WTC11 (cell line): Measurements from ENCODE around the gene UBL4A. TPM values are rescaled to one million over a fixed set of nuclear protein-coding genes. Genes with fewer than 3 reads are reported as not detected.

ENCODE experiments used
- ATAC-seq: fragments of 200-7000 bp; cut with Tn5 transposase; 2 replicates; pipeline ENCODE4 v1.10.0; 2021; ENCODE audit warnings: mild to moderate bottlenecking, moderate library complexity
- CTCF ChIA-PET: fragments of 300-600 bp; sonication (Branson Sonifier 250); formaldehyde crosslinking; loops from one replicate; lab custom pipeline; 2021; ENCODE audit warnings: antibody characterized with exemption; lab: Charles Lee
- POLR2A ChIA-PET: fragments of 350-600 bp; sonication (Branson Sonifier 250); formaldehyde crosslinking; loops from one replicate; lab custom pipeline; 2021; ENCODE audit warnings: antibody characterized with exemption; lab: Charles Lee
- DNase-seq: peaks from one replicate; pipeline ENCODE4 v3.0.0; 2021; ENCODE audit warnings: low spot score
- H3K27ac Mint-ChIP-seq: 2 replicates; pipeline ENCODE4 v1.8.0; 2021; ENCODE audit warnings: mixed read lengths
- H3K27me3 Mint-ChIP-seq: 2 replicates; pipeline ENCODE4 v1.8.0; 2021; ENCODE audit warnings: low read depth, mild to moderate bottlenecking, moderate library complexity, mixed read lengths
- H3K36me3 Mint-ChIP-seq: 2 replicates; pipeline ENCODE4 v1.8.0; 2021; ENCODE audit warnings: mixed read lengths
- H3K4me1 Mint-ChIP-seq: 2 replicates; pipeline ENCODE4 v1.8.0; 2022; ENCODE audit warnings: mixed read lengths
- H3K4me3 Mint-ChIP-seq: 2 replicates; pipeline ENCODE4 v1.8.0; 2021; ENCODE audit warnings: mild to moderate bottlenecking, moderate library complexity, mixed read lengths
- H3K9me3 Mint-ChIP-seq: 2 replicates; pipeline ENCODE4 v1.8.0; 2021; ENCODE audit warnings: mixed read lengths
- GABPB1 ChIP-seq: sonication (generic); formaldehyde crosslinking; IDR thresholded peaks from 2 replicates; pipeline ENCODE4 v1.8.1; 2023; ENCODE audit warnings: mild to moderate bottlenecking, missing genetic modification reagents
- IRF2 ChIP-seq: sonication (generic); formaldehyde crosslinking; IDR thresholded peaks from 2 replicates; pipeline ENCODE4 v1.8.0; 2022; ENCODE audit warnings: low read depth, missing genetic modification reagents, borderline replicate concordance
- JUN ChIP-seq: sonication (generic); formaldehyde crosslinking; IDR thresholded peaks from 2 replicates; pipeline ENCODE4 v1.8.0; 2023; ENCODE audit warnings: mild to moderate bottlenecking, missing genetic modification reagents
- MXD4 ChIP-seq: fragments of 250-450 bp; sonication (Bioruptor Pico); IDR thresholded peaks from 2 replicates; pipeline ENCODE4 v1.8.0; 2021; ENCODE audit warnings: mild to moderate bottlenecking, moderate library complexity, borderline replicate concordance
- NR3C1 ChIP-seq: sonication (generic); formaldehyde crosslinking; conservative IDR thresholded peaks from 2 replicates; pipeline ENCODE4 v1.8.1; 2023; ENCODE audit warnings: low read depth, mild to moderate bottlenecking, missing genetic modification reagents
- PRRX2 ChIP-seq: fragments of 250-450 bp; sonication (Bioruptor Pico); IDR thresholded peaks from 2 replicates; pipeline ENCODE4 v1.8.0; 2021; ENCODE audit warnings: mild to moderate bottlenecking
- TCF7 ChIP-seq: sonication (generic); formaldehyde crosslinking; IDR thresholded peaks from 2 replicates; pipeline ENCODE4 v1.8.0; 2022; ENCODE audit warnings: mild to moderate bottlenecking, low read depth, missing genetic modification reagents, moderate library complexity
- TEAD4 ChIP-seq: sonication (generic); formaldehyde crosslinking; IDR thresholded peaks from 2 replicates; pipeline ENCODE4 v1.8.0; 2022; ENCODE audit warnings: mild to moderate bottlenecking, missing genetic modification reagents
- TP53 ChIP-seq: sonication (generic); formaldehyde crosslinking; IDR thresholded peaks from 2 replicates; pipeline ENCODE4 v1.8.1; 2023; ENCODE audit warnings: mild to moderate bottlenecking, missing genetic modification reagents
- ZNF121 ChIP-seq: sonication (generic); formaldehyde crosslinking; IDR thresholded peaks from 2 replicates; pipeline ENCODE4 v1.8.0; 2023; ENCODE audit warnings: missing genetic modification reagents
- ZNF138 ChIP-seq: sonication (generic); formaldehyde crosslinking; conservative IDR thresholded peaks from 2 replicates; pipeline ENCODE4 v1.8.1; 2022; ENCODE audit warnings: mild to moderate bottlenecking, moderate library complexity, missing genetic modification reagents
- ZNF671 ChIP-seq: fragments of 250-450 bp; sonication (Bioruptor Pico); IDR thresholded peaks from 2 replicates; pipeline ENCODE4 v1.8.0; 2021; ENCODE audit warnings: mild to moderate bottlenecking
- total RNA-seq: library from RNA; stranded (reverse); gene quantifications from 3 replicates; pipeline ENCODE4 v1.2.3, GENCODE V29; 2021
- TF ChIP-seq, protein P1 (sequence below): sonication (generic); formaldehyde crosslinking; IDR thresholded peaks from 2 replicates; pipeline ENCODE4 v1.8.0; 2023; ENCODE audit warnings: missing genetic modification reagents, mild to moderate bottlenecking, borderline replicate concordance
- TF ChIP-seq, protein P2 (sequence below): sonication (generic); formaldehyde crosslinking; IDR thresholded peaks from 2 replicates; pipeline ENCODE4 v1.8.1; 2023; ENCODE audit warnings: mild to moderate bottlenecking, missing genetic modification reagents, moderate library complexity
- TF ChIP-seq, protein P3 (sequence below): sonication (generic); formaldehyde crosslinking; IDR thresholded peaks from 2 replicates; pipeline ENCODE4 v1.8.0; 2023; ENCODE audit warnings: mild to moderate bottlenecking, missing genetic modification reagents
- TF ChIP-seq, protein P4 (sequence below): fragments of 250-450 bp; sonication (Bioruptor Pico); IDR thresholded peaks from 2 replicates; pipeline ENCODE4 v1.8.0; 2021; ENCODE audit warnings: mild to moderate bottlenecking
- TF ChIP-seq, protein P5 (sequence below): fragments of 250-450 bp; sonication (Bioruptor Pico); conservative IDR thresholded peaks from 2 replicates; pipeline ENCODE4 v1.9.0; 2021; ENCODE audit warnings: mild to moderate bottlenecking
- TF ChIP-seq, protein P6 (sequence below): fragments of 250-450 bp; sonication (Bioruptor Pico); IDR thresholded peaks from 2 replicates; pipeline ENCODE4 v1.9.0; 2021; ENCODE audit warnings: mild to moderate bottlenecking, borderline replicate concordance
- TF ChIP-seq, protein P7 (sequence below): sonication (generic); formaldehyde crosslinking; IDR thresholded peaks from 2 replicates; pipeline ENCODE4 v1.8.1; 2023; ENCODE audit warnings: mild to moderate bottlenecking, missing genetic modification reagents, borderline replicate concordance

The UBL4A gene
- total RNA-seq, 1 experiment from 2014 or later, result 34.0 TPM

DNA sequence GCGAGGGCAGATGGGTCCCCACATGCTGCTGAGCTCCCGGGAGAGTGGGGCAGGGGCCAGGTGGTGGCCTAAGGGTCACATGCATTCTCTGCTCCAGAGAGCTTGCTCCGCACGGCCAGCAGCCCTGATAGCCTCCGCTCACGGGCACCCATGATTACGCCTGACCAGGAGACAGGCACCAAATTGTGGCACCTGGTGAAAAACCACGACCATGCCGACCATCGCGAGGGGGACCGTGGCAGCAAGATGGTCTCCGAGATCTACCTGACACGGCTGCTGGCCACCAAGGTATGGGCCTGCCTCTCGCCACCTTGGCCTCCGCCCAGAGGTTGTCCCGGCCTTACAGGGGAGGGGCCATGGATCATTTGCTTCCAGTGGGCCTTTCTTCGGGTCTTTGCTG, 16.5 kb downstream of the UBL4A start:
- Mint-ChIP-seq H3K4me3 (no peak overlapping the region), H3K9me3 (no peaks in the 10 kb centered on the region), H3K27me3 (no peaks in the 10 kb centered on the region), H3K36me3 (0 out of 2 replicates have a peak, but pooled peaks cover 2% of the 10 kb centered on the region), H3K4me1 (no peaks in the 10 kb centered on the region), H3K27ac (no peak overlapping the region)
- POLR2A ChIA-PET, result no interaction called here
- CTCF ChIA-PET, result no interaction called here
- TF ChIP-seq, protein P1, sequence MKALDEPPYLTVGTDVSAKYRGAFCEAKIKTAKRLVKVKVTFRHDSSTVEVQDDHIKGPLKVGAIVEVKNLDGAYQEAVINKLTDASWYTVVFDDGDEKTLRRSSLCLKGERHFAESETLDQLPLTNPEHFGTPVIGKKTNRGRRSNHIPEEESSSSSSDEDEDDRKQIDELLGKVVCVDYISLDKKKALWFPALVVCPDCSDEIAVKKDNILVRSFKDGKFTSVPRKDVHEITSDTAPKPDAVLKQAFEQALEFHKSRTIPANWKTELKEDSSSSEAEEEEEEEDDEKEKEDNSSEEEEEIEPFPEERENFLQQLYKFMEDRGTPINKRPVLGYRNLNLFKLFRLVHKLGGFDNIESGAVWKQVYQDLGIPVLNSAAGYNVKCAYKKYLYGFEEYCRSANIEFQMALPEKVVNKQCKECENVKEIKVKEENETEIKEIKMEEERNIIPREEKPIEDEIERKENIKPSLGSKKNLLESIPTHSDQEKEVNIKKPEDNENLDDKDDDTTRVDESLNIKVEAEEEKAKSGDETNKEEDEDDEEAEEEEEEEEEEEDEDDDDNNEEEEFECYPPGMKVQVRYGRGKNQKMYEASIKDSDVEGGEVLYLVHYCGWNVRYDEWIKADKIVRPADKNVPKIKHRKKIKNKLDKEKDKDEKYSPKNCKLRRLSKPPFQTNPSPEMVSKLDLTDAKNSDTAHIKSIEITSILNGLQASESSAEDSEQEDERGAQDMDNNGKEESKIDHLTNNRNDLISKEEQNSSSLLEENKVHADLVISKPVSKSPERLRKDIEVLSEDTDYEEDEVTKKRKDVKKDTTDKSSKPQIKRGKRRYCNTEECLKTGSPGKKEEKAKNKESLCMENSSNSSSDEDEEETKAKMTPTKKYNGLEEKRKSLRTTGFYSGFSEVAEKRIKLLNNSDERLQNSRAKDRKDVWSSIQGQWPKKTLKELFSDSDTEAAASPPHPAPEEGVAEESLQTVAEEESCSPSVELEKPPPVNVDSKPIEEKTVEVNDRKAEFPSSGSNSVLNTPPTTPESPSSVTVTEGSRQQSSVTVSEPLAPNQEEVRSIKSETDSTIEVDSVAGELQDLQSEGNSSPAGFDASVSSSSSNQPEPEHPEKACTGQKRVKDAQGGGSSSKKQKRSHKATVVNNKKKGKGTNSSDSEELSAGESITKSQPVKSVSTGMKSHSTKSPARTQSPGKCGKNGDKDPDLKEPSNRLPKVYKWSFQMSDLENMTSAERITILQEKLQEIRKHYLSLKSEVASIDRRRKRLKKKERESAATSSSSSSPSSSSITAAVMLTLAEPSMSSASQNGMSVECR (CRISPR knock-in tag), result no peak
- TF ChIP-seq, protein P2, sequence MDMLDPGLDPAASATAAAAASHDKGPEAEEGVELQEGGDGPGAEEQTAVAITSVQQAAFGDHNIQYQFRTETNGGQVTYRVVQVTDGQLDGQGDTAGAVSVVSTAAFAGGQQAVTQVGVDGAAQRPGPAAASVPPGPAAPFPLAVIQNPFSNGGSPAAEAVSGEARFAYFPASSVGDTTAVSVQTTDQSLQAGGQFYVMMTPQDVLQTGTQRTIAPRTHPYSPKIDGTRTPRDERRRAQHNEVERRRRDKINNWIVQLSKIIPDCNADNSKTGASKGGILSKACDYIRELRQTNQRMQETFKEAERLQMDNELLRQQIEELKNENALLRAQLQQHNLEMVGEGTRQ (CRISPR knock-in tag), result no peak
- TF ChIP-seq NR3C1 (no peak), ZNF138 (CRISPR knock-in tag) (no peak), ZNF121 (CRISPR knock-in tag) (no peak), TEAD4 (no peak), TP53 (CRISPR knock-in tag) (no peak), PRRX2 (no peak), ZNF671 (CRISPR knock-in tag) (no peak), GABPB1 (CRISPR knock-in tag) (no peak), IRF2 (CRISPR knock-in tag) (no peak), MXD4 (CRISPR knock-in tag) (no peak), TCF7 (CRISPR knock-in tag) (no peak), JUN (no peak)
- TF ChIP-seq, protein P3, sequence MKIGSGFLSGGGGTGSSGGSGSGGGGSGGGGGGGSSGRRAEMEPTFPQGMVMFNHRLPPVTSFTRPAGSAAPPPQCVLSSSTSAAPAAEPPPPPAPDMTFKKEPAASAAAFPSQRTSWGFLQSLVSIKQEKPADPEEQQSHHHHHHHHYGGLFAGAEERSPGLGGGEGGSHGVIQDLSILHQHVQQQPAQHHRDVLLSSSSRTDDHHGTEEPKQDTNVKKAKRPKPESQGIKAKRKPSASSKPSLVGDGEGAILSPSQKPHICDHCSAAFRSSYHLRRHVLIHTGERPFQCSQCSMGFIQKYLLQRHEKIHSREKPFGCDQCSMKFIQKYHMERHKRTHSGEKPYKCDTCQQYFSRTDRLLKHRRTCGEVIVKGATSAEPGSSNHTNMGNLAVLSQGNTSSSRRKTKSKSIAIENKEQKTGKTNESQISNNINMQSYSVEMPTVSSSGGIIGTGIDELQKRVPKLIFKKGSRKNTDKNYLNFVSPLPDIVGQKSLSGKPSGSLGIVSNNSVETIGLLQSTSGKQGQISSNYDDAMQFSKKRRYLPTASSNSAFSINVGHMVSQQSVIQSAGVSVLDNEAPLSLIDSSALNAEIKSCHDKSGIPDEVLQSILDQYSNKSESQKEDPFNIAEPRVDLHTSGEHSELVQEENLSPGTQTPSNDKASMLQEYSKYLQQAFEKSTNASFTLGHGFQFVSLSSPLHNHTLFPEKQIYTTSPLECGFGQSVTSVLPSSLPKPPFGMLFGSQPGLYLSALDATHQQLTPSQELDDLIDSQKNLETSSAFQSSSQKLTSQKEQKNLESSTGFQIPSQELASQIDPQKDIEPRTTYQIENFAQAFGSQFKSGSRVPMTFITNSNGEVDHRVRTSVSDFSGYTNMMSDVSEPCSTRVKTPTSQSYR, result no peak
- TF ChIP-seq, protein P4, sequence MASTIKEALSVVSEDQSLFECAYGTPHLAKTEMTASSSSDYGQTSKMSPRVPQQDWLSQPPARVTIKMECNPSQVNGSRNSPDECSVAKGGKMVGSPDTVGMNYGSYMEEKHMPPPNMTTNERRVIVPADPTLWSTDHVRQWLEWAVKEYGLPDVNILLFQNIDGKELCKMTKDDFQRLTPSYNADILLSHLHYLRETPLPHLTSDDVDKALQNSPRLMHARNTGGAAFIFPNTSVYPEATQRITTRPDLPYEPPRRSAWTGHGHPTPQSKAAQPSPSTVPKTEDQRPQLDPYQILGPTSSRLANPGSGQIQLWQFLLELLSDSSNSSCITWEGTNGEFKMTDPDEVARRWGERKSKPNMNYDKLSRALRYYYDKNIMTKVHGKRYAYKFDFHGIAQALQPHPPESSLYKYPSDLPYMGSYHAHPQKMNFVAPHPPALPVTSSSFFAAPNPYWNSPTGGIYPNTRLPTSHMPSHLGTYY (CRISPR knock-in tag), result no peak
- TF ChIP-seq, protein P5, sequence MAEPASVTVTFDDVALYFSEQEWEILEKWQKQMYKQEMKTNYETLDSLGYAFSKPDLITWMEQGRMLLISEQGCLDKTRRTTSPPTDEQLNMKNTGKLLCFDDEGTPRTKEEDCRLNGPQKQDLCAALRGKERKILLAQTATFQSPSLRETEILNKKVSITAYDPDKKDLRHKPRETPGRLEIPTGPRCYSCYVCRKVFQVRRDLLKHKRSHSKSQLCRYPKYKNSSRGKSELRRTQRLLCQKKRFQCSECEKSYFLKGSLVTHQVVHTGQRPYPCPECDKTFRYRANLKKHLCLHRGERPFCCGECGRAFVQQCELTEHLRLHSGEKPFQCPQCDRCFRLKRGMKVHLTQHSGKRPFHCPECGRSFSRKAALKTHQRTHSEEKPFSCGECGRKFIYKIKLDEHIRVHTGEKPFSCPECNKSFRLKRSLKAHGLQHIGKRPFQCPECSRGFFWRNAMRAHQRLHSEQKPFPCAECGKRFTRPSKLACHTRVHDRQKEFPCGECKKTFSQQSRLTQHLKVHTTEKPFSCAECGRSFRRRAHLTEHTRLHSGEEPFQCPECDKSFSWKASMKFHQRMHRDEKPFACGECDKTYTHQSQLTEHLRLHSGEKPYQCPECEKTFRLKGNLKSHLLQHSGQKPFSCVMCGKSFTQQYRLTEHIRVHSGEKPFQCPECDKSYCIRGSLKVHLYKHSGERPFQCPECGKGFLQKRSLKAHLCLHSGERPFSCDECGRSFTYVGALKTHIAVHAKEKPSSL (CRISPR knock-in tag), result no peak
- TF ChIP-seq, protein P6, sequence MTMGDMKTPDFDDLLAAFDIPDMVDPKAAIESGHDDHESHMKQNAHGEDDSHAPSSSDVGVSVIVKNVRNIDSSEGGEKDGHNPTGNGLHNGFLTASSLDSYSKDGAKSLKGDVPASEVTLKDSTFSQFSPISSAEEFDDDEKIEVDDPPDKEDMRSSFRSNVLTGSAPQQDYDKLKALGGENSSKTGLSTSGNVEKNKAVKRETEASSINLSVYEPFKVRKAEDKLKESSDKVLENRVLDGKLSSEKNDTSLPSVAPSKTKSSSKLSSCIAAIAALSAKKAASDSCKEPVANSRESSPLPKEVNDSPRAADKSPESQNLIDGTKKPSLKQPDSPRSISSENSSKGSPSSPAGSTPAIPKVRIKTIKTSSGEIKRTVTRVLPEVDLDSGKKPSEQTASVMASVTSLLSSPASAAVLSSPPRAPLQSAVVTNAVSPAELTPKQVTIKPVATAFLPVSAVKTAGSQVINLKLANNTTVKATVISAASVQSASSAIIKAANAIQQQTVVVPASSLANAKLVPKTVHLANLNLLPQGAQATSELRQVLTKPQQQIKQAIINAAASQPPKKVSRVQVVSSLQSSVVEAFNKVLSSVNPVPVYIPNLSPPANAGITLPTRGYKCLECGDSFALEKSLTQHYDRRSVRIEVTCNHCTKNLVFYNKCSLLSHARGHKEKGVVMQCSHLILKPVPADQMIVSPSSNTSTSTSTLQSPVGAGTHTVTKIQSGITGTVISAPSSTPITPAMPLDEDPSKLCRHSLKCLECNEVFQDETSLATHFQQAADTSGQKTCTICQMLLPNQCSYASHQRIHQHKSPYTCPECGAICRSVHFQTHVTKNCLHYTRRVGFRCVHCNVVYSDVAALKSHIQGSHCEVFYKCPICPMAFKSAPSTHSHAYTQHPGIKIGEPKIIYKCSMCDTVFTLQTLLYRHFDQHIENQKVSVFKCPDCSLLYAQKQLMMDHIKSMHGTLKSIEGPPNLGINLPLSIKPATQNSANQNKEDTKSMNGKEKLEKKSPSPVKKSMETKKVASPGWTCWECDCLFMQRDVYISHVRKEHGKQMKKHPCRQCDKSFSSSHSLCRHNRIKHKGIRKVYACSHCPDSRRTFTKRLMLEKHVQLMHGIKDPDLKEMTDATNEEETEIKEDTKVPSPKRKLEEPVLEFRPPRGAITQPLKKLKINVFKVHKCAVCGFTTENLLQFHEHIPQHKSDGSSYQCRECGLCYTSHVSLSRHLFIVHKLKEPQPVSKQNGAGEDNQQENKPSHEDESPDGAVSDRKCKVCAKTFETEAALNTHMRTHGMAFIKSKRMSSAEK (CRISPR knock-in tag), result no peak
- TF ChIP-seq, protein P7, sequence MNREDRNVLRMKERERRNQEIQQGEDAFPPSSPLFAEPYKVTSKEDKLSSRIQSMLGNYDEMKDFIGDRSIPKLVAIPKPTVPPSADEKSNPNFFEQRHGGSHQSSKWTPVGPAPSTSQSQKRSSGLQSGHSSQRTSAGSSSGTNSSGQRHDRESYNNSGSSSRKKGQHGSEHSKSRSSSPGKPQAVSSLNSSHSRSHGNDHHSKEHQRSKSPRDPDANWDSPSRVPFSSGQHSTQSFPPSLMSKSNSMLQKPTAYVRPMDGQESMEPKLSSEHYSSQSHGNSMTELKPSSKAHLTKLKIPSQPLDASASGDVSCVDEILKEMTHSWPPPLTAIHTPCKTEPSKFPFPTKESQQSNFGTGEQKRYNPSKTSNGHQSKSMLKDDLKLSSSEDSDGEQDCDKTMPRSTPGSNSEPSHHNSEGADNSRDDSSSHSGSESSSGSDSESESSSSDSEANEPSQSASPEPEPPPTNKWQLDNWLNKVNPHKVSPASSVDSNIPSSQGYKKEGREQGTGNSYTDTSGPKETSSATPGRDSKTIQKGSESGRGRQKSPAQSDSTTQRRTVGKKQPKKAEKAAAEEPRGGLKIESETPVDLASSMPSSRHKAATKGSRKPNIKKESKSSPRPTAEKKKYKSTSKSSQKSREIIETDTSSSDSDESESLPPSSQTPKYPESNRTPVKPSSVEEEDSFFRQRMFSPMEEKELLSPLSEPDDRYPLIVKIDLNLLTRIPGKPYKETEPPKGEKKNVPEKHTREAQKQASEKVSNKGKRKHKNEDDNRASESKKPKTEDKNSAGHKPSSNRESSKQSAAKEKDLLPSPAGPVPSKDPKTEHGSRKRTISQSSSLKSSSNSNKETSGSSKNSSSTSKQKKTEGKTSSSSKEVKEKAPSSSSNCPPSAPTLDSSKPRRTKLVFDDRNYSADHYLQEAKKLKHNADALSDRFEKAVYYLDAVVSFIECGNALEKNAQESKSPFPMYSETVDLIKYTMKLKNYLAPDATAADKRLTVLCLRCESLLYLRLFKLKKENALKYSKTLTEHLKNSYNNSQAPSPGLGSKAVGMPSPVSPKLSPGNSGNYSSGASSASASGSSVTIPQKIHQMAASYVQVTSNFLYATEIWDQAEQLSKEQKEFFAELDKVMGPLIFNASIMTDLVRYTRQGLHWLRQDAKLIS (CRISPR knock-in tag), result no peak
- no peak for DNase-seq
- no peak for ATAC-seq
